OCI-M1 (cell line): ENCODE measurements around the gene CHCHD3.
"Not testable (repeated sequence)": the region's sequence is repeated elsewhere in the genome, so short reads cannot be mapped to it uniquely, and the experiment has no call there.

Experiments
- DNase-seq: peaks from one replicate; lab custom pipeline; 2025; lab: John Stamatoyannopoulos, UW

The CHCHD3 gene

GRCh38 chr7:133003052-133003910 lies 78.6 kb downstream of the CHCHD3 start:
- no peak for DNase-seq

- DNase-seq = no peak
Measured at GRCh38 chr7:133001727-133002126, 80.2 kb downstream of the CHCHD3 start.

GRCh38 chr7:132999845-133000244 lies 82.0 kb downstream of the CHCHD3 start:
- DNase-seq = no peak

- no peak for DNase-seq
Measured at GRCh38 chr7:132998763-132999162, 83.1 kb downstream of the CHCHD3 start.

GRCh38 chr7:132997505-132997904 lies 84.4 kb downstream of the CHCHD3 start:
- DNase-seq = no peak

- no peak for DNase-seq
Measured at GRCh38 chr7:132996581-132997242, 85.2 kb downstream of the CHCHD3 start.

GRCh38 chr7:132993377-132994013 lies 88.4 kb downstream of the CHCHD3 start:
- no peak for DNase-seq

- no peak for DNase-seq
Measured at GRCh38 chr7:132991615-132992587, 90.0 kb downstream of the CHCHD3 start.

- DNase-seq = no peak
Measured at GRCh38 chr7:132988117-132988516, 93.8 kb downstream of the CHCHD3 start.

GRCh38 chr7:132980402-132980801 lies 101.5 kb downstream of the CHCHD3 start:
- no peak for DNase-seq

GRCh38 chr7:132979524-132979923 lies 102.4 kb downstream of the CHCHD3 start:
- DNase-seq = no peak

GRCh38 chr7:132977234-132977633 lies 104.7 kb downstream of the CHCHD3 start:
- no peak for DNase-seq

- no peak for DNase-seq
Measured at GRCh38 chr7:132972745-132973144, 109.1 kb downstream of the CHCHD3 start.

GRCh38 chr7:132970257-132970656 lies 111.6 kb downstream of the CHCHD3 start:
- DNase-seq = no peak

- DNase-seq = no peak
Measured at GRCh38 chr7:132969520-132969919, 112.4 kb downstream of the CHCHD3 start.

- DNase-seq = not testable (repeated sequence)
Measured at GRCh38 chr7:132967470-132967848, 114.4 kb downstream of the CHCHD3 start.

GRCh38 chr7:132966754-132967469 lies 115.0 kb downstream of the CHCHD3 start:
- DNase-seq = no peak

- DNase-seq = no peak
Measured at GRCh38 chr7:132965951-132966350, 115.9 kb downstream of the CHCHD3 start.

- DNase-seq = no peak
Measured at GRCh38 chr7:132964876-132965275, 117.0 kb downstream of the CHCHD3 start.

GRCh38 chr7:132959891-132960290 lies 122.0 kb downstream of the CHCHD3 start:
- no peak for DNase-seq

GRCh38 chr7:132956556-132956955 lies 125.3 kb downstream of the CHCHD3 start:
- peak; percentile 1 for DNase-seq
